ENCODE measurements around the gene PEPD.

PEPD gene

DNA sequence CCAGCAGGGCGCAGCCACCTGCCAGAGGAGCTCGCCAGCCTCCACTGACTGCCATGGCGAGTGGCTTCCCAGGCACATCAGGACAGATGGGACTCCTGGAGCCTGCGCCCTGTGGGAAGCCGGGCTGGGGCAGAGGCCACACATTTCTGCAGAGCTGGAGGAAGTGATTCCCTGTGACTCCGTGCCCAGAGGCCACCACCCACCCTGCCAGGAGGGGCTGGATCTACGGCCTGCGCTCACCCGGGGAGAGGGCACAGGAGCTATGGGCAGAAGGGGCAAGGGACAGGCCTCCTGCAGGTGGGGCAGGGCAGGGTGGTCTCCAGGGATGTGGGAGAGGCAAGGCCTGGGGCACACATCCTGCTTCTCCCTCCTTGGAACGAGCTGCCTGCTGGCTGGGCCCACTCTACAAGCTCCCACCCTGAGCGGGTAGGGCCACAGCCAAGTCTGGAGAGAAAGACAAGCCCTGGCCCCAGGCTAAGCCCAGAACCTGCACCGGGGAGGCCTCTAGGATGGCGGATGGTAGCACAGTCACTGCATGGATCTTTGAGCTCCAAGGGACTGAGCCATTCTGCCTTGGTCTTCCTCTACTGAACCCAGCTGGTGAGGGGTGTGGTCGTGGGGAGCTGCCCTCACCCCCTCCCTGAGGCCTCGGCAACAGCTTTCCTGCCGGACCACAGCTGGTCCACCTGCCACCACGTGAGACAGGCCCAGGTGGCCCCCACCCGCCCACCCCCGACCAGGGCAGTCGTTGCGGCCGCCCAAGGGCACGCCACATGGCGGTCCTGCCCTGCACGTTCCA is 107.5 kb downstream of the PEPD start:
- no peaks in the 10 kb centered on the region for H3K36me3 ChIP-seq (ENCODE audit: insufficient read depth, low read length)
- H3K4me1 ChIP-seq (ENCODE audit: insufficient read depth, low read length), result peaks cover 5% of the 10 kb centered on the region
- H3K4me3 ChIP-seq (ENCODE audit: low read length), result no peak overlapping the region
- H3K27me3 ChIP-seq (ENCODE audit: insufficient read depth, low read length), result no peaks in the 10 kb centered on the region
- H2AFZ ChIP-seq (ENCODE audit: low read depth, low read length), result no peak overlapping the region
- H3K9me3 ChIP-seq (ENCODE audit: low read length), result no peaks in the 10 kb centered on the region

DNA sequence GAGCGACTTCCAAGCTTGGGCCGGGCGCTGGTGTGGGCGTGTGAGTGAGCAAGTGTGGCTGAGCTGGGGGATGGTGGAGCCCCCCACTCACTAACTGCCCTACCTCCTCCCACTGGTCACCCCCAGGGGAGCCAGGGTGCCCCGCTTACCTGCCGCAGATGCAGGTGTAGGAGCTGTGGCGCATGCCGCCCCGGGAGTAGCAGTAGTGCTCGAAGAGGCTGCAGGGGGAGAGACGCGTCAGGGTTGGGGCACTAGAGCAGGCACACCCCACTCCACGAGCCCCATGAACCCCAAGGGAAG is 108.2 kb downstream of the PEPD start:
- no peak overlapping the region for H2AFZ ChIP-seq (ENCODE audit: low read depth, low read length)
- H3K9me3 ChIP-seq (ENCODE audit: low read length), result no peaks in the 10 kb centered on the region
- no peaks in the 10 kb centered on the region for H3K27me3 ChIP-seq (ENCODE audit: insufficient read depth, low read length)
- H3K4me1 ChIP-seq (ENCODE audit: insufficient read depth, low read length), result no peaks in the 10 kb centered on the region
- H3K36me3 ChIP-seq (ENCODE audit: insufficient read depth, low read length), result no peaks in the 10 kb centered on the region
- H3K4me3 ChIP-seq (ENCODE audit: low read length), result no peak overlapping the region

DNA sequence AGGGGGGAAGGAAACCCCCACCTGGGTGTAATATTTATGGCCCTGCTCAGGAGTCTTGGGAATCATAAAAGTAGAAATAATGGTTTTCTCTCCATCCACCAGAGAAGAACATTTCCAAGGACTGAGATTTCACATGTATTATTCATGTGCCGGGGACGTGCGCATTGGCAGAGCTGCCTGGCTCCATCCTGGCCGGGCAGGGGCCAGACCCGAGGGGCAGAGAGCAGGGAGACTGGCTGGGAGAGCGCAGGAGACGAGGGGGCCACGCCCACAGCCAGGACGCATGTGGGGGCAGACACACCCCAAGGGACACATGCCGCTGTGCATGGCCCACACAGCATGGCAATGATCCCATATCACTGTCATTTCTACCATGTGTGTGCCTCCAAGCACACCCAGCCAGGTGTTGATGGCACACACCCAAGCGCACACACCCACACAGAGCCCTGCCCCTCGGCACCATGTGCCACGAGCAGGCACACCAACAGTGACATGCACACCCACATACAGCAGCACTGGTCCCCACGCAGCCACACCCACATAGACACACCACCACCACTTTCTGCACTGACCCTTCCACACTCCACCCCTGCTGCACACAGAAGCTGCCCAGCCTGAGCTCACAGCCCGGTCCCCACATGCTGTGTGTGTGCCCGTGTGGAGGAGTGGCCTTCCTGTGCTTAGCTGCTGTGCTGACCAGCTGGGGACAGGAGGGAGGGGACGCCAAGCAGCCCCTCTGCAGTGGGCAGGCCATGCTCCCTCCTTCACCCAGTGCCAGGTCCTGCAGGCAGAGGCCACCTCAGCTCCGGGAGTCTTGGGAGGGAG is 108.8 kb downstream of the PEPD start:
- no peaks in the 10 kb centered on the region for H3K27me3 ChIP-seq (ENCODE audit: insufficient read depth, low read length)
- no peak overlapping the region for H2AFZ ChIP-seq (ENCODE audit: low read depth, low read length)
- no peaks in the 10 kb centered on the region for H3K9me3 ChIP-seq (ENCODE audit: low read length)
- H3K4me3 ChIP-seq (ENCODE audit: low read length), result no peak overlapping the region
- no peaks in the 10 kb centered on the region for H3K4me1 ChIP-seq (ENCODE audit: insufficient read depth, low read length)
- H3K36me3 ChIP-seq (ENCODE audit: insufficient read depth, low read length), result no peaks in the 10 kb centered on the region

DNA sequence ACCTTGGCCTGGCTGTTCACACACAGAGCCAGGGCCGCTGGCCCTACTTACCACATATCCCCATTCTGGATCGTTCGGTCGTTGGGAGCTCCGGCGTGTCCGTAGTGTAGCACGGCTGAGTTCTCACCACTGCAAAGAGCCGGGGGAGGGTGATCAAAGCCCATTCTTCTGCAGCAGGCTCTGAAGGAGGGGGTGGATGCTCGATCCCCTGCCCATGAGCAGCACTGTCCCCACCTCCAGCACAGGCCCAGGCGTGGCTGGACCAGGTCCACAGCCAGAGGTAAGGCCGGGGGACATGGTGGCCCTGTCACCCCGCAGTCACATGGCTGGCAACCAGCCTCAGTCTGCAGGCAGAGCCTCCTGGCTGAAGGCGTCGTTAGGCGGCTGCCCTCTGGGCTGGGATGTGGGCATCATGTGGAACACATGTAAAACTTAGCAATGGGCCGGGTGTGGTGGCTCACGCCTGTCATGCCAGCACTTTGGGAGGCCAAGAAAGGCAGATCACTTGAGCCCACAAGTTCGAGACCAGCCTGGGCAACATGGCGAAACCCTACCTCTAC is 109.9 kb downstream of the PEPD start:
- H3K4me3 ChIP-seq (ENCODE audit: low read length), result no peak overlapping the region
- no peaks in the 10 kb centered on the region for H3K36me3 ChIP-seq (ENCODE audit: insufficient read depth, low read length)
- H3K4me1 ChIP-seq (ENCODE audit: insufficient read depth, low read length), result no peaks in the 10 kb centered on the region
- H2AFZ ChIP-seq (ENCODE audit: low read depth, low read length), result no peak overlapping the region
- H3K9me3 ChIP-seq (ENCODE audit: low read length), result no peaks in the 10 kb centered on the region
- H3K27me3 ChIP-seq (ENCODE audit: insufficient read depth, low read length), result no peaks in the 10 kb centered on the region

DNA sequence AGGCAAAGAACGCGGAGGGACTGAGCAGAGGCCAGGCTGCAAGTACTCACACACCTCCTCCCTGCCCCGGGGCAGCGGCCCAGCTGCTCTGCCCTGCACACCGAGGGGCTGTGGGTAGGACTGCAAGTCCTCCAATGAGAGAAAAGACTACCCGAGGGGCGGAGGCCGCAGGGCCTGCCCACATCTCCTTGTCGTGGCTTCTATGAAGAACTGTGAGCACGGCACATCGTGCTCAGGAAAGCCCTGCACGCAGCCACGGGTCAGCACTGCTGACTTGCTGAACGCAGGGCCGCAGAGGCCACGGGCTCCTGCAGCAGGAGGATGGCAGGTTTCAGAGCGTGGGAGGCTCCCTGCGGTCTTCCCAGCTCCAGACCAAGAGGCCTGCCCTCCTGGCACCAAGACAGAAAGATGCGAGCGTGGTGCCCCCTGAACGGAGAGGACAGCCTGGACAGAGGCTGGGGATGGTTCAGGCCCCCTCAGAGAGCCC is 110.6 kb downstream of the PEPD start:
- no peaks in the 10 kb centered on the region for H3K36me3 ChIP-seq (ENCODE audit: insufficient read depth, low read length)
- H3K9me3 ChIP-seq (ENCODE audit: low read length), result no peaks in the 10 kb centered on the region
- no peak overlapping the region for H3K4me3 ChIP-seq (ENCODE audit: low read length)
- H2AFZ ChIP-seq (ENCODE audit: low read depth, low read length), result no peak overlapping the region
- peaks cover 3% of the 10 kb centered on the region for H3K4me1 ChIP-seq (ENCODE audit: insufficient read depth, low read length)
- no peaks in the 10 kb centered on the region for H3K27me3 ChIP-seq (ENCODE audit: insufficient read depth, low read length)

DNA sequence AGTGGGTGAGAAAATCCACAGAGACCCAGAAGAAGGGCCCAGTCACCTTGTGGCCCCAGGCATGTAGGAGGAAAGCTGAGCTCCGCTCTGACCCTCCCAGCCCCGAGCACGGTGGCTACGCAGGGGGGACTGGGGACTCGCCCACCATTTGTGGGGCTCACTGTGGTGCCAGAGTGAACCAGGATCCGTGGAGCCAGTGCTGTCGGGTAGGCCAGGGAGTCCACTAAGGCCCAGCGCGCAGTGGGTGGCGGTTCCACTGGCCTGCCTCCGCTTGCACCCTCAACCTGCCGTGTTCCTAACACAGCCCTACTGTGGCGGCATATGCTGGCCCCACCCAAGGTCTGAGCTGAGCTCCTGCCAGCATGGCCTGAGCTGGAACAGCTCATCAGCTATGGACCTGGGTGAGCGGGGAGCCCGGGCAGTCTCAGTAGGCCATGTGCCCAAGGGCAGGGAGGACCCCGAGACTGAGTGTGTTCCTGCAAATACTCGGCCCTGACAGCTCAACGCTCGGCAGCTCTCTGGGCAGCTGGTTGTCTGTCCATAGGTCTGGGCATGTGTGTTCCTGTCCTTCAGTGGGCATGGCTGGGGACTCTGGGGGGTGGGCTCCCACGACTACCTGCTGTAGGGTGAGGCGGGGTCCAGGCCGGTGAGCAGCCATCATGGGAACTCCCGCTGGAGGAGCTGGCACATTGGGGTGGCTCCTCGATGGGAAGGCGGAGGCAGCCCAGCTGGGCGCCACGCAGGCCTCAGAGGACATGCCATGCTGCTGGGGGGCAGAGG is 111.5 kb downstream of the PEPD start:
- Histone ChIP-seq H3K27me3 (ENCODE audit: insufficient read depth, low read length) (no peaks in the 10 kb centered on the region), H2AFZ (ENCODE audit: low read depth, low read length) (no peak overlapping the region), H3K4me1 (ENCODE audit: insufficient read depth, low read length) (peaks cover 3% of the 10 kb centered on the region), H3K4me3 (ENCODE audit: low read length) (no peak overlapping the region), H3K9me3 (ENCODE audit: low read length) (no peaks in the 10 kb centered on the region), H3K36me3 (ENCODE audit: insufficient read depth, low read length) (no peaks in the 10 kb centered on the region)

DNA sequence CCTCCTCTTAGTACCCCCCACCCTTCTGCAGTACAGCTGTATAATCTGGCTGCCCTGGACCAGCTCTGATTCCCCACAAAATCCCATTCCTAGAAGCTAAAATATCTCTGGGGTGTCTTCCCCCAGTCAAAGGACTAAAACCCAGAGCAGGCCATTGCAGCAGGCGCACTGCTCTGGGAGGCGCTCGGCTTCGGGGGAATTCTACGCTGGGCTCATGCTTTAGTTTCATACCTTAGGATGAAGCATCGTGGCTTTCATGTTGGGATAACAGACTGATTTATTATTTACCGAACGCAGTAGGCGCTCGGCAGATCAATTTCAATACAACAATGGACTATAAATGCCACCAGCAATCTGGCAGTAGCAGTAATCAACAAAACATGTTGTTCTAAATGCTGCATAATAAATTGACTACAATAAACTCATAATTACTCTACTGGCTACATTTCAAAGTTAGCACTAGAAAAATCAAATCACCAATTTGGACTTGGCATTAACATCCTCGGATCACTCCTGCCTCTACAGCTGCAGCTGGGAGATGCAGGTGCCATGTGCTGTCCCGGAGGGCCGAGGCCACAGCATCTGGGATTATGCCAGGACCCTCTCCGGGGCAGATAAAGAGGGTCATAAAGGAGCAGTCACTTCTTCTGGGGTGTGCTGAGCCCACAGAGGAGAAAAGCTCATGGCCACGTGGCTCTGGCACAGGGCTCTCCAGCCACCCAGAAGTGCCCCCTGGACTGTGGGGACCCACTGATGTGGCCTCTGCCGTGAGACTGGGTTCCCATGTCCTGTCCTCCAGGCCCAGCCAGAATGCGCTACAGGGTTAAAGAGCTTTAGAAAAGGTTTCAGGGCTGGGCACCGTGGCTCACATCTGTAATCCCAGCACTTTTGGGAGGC is 112.8 kb downstream of the PEPD start:
- Histone ChIP-seq H3K4me3 (ENCODE audit: low read length) (no peak overlapping the region), H3K27me3 (ENCODE audit: insufficient read depth, low read length) (no peaks in the 10 kb centered on the region), H3K4me1 (ENCODE audit: insufficient read depth, low read length) (peaks cover 3% of the 10 kb centered on the region), H3K9me3 (ENCODE audit: low read length) (no peaks in the 10 kb centered on the region), H2AFZ (ENCODE audit: low read depth, low read length) (no peak overlapping the region), H3K36me3 (ENCODE audit: insufficient read depth, low read length) (no peaks in the 10 kb centered on the region)

DNA sequence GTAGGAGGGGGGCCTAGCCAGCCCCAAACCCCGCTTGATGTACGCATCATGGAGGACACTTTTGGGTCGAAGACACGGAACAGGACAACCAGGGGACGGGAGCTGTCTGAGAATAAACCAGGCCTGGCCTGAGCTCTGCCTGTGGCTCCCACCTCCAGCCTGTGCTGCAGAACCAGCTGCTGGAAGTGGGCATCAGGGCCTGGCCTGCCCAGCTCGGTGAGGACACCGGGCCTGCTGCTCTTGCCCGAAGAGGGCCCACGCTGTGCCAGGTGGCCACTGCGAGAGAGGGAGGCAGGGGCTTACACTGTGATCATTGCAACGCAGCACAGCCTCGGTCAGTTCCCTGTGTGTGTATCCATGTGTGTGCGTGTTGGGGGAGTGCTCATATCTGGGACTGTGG is 113.5 kb downstream of the PEPD start:
- H3K4me3 ChIP-seq (ENCODE audit: low read length), result no peak overlapping the region
- no peaks in the 10 kb centered on the region for H3K27me3 ChIP-seq (ENCODE audit: insufficient read depth, low read length)
- no peaks in the 10 kb centered on the region for H3K9me3 ChIP-seq (ENCODE audit: low read length)
- no peaks in the 10 kb centered on the region for H3K36me3 ChIP-seq (ENCODE audit: insufficient read depth, low read length)
- H3K4me1 ChIP-seq (ENCODE audit: insufficient read depth, low read length), result peaks cover 3% of the 10 kb centered on the region
- H2AFZ ChIP-seq (ENCODE audit: low read depth, low read length), result no peak overlapping the region

DNA sequence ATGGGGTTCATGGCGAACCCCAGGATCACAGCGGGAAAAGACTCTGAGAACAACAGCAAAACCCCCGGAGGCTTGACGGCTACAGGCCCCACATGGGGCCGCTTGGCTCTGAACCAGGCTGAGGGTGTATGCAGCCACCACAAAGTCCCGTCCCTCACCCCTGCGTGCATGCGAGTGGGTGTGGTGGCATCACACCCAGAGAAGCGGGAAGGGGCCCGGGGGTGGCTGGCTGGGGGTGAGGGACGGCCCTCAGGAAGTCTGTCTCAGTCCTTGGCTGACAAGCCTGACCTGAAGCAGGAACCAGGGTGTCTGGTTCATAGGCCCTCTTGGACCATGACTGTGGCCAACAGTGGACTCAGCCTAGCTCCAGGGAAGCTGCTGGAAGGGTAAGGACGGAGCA is 113.9 kb downstream of the PEPD start:
- no peak overlapping the region for H3K4me3 ChIP-seq (ENCODE audit: low read length)
- no peaks in the 10 kb centered on the region for H3K36me3 ChIP-seq (ENCODE audit: insufficient read depth, low read length)
- no peaks in the 10 kb centered on the region for H3K27me3 ChIP-seq (ENCODE audit: insufficient read depth, low read length)
- H3K9me3 ChIP-seq (ENCODE audit: low read length), result no peaks in the 10 kb centered on the region
- H2AFZ ChIP-seq (ENCODE audit: low read depth, low read length), result no peak overlapping the region
- peaks cover 3% of the 10 kb centered on the region for H3K4me1 ChIP-seq (ENCODE audit: insufficient read depth, low read length)

DNA sequence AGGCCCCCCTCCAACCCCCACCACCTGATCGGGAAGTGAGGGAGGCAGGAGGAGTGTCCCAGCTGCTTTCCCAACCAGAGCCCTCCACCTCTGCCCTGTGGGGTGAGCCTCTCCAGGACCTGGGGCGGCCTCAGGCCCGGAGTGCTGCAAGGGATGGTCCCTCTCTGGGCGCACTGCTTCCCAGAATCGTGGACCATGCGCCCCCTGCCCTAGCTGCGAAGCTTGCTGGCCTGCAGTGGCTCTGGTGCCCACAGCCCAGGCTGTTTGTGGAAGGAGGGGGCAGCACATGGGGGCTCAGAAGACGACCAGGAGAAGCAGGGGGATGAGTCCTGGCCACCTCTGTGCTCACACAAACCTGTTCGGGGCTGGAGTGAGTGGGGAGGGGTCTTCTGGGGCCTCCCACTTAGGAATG is 114.4 kb downstream of the PEPD start:
- Histone ChIP-seq H3K27me3 (ENCODE audit: insufficient read depth, low read length) (no peaks in the 10 kb centered on the region), H3K4me3 (ENCODE audit: low read length) (no peak overlapping the region), H2AFZ (ENCODE audit: low read depth, low read length) (no peak overlapping the region), H3K9me3 (ENCODE audit: low read length) (no peaks in the 10 kb centered on the region), H3K4me1 (ENCODE audit: insufficient read depth, low read length) (peaks cover 3% of the 10 kb centered on the region), H3K36me3 (ENCODE audit: insufficient read depth, low read length) (no peaks in the 10 kb centered on the region)

DNA sequence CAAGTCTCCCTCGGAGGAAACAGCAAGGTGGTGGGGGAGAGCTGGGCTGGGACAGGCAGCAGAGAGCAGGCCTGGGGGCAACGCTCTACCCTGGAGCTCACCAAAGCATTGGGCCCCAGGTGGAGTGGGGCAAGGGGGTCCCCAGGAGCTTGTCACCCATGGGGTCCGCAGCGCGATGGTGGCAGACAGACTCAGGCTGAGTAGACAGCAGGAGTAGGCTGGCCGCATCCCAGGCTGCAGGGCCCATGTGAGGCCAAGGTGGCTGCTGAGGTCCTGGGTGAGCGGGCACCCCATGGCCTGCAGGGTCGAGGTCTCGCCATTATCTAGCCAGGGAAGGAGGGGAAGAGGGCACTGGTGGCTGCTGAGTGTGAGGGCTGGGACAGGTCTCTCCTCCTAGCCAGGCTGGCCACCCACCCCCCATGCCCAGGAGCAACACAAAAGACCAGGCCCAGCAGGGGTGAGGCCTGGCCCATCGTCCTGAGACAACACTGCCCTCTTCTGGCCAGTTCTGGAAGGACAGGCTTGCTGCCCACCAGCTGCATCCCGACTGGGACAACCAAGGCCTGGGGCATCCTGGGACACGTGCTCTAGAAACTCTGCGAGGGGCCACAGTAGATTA is 115.0 kb downstream of the PEPD start:
- H3K4me1 ChIP-seq (ENCODE audit: insufficient read depth, low read length), result peaks cover 3% of the 10 kb centered on the region
- no peaks in the 10 kb centered on the region for H3K36me3 ChIP-seq (ENCODE audit: insufficient read depth, low read length)
- no peak overlapping the region for H2AFZ ChIP-seq (ENCODE audit: low read depth, low read length)
- no peaks in the 10 kb centered on the region for H3K9me3 ChIP-seq (ENCODE audit: low read length)
- no peak overlapping the region for H3K4me3 ChIP-seq (ENCODE audit: low read length)
- H3K27me3 ChIP-seq (ENCODE audit: insufficient read depth, low read length), result no peaks in the 10 kb centered on the region

Data from neuron (in vitro differentiated cells).